GM12892 (cell line): Measurements from ENCODE around the gene MAVS.
"Not testable (repeated sequence)": the region's sequence is repeated elsewhere in the genome, so short reads cannot be mapped to it uniquely, and the experiment has no call there.

Source experiments
- POLR2A ChIP-seq: IDR thresholded peaks from 2 replicates; pipeline ENCODE4 v1.6.1; 2011; ENCODE audit warnings: low read depth, low read length, control low read depth
- POLR2AphosphoS5 ChIP-seq: IDR thresholded peaks from 2 replicates; pipeline ENCODE4 v1.6.1; 2011; ENCODE audit warnings: low read depth, low read length, control low read depth

DNA sequence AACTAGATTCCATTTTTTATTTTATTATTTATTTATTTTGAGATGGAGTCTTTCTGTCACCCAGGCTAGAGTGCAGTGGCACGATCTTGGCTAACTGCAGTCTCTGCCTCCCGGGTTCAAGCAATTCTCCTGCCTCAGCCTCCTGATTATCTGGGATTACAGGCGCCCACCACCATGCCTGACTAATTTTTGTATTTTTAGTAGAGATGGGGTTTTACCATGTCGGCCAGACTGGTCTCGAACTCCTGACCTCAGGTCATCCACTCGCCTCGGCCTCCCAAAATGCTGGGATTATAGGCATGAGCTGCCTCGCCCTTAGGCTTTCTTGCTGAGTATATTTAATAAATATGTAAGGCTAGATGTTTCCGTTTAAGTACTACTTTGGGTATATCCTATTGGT is 51.5 kb downstream of the MAVS start:
- not testable (repeated sequence) for TF ChIP-seq POLR2A, POLR2AphosphoS5
